HG02610 (cell line): ENCODE data around the gene TRIL.
A peak's percentile ranks its signal among the peaks of the same experiment; 100 is the strongest.

ENCODE experiments used
- ATAC-seq: cut with Tn5 transposase; IDR thresholded peaks from one replicate; pipeline ENCODE4 v1.9.1; 2021; ENCODE audit warnings: mild to moderate bottlenecking, moderate library complexity; ENCODE audit not compliant: unreplicated experiment

TRIL gene

DNA sequence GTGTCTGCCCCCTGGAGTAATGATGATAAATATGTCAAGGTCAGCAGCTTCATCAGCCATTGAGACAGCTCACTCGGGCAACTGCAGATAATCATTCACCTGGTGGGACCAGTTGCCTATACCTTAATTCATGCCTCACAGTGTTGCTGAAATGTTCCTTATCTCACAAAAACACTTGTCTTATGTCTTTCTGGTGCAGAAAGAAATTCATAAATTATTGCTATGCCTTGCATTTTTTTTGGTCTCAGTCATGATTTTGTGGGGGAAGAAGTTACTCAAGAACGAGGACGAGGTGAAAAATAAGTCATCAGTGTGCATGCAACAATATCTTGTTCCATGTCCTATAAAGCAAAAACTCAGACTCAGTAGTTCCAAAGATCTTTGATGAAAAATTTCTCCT is 16.0 kb downstream of the TRIL start:
- no peak for ATAC-seq

GRCh38 chr7:28941633-28942032 is 16.5 kb downstream of the TRIL start:
- no peak for ATAC-seq

- no peak for ATAC-seq
Observed at GRCh38 chr7:28940741-28941384, 17.3 kb downstream of the TRIL start.

DNA sequence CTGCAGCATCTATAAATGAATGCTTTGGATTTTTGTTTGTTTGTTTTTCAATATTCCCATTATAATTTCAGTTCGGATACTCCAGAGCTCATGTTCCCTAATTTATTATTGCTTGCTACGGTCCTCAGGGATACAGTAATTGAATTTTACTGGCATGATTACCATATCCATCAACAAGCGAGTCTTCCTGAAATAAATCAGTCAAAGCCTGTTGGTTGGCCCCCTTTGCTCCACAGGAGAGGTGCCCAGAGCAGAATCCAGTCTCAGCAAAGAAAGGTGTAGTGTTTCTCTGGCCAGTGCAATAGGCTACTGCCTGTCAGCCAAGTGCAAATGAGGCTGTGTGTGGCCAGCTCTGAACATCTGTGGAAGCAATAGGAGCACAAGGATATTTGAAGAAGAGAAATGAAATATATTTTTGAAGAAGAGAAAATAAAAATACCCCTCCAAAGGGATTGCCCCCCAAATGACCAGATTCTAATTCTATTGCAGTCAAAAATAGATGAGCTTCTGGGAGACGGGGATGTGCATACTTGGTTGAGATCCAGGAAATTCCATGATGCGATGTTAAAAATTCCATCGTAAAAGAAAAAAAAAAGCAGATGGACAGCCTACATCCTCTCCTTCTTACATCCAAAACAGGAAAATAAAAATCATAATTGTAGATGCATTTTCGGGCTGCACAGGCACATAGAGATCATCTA is 18.1 kb downstream of the TRIL start:
- no peak for ATAC-seq

- no peak for ATAC-seq
Observed at GRCh38 chr7:28939367-28939766, 18.8 kb downstream of the TRIL start.

DNA sequence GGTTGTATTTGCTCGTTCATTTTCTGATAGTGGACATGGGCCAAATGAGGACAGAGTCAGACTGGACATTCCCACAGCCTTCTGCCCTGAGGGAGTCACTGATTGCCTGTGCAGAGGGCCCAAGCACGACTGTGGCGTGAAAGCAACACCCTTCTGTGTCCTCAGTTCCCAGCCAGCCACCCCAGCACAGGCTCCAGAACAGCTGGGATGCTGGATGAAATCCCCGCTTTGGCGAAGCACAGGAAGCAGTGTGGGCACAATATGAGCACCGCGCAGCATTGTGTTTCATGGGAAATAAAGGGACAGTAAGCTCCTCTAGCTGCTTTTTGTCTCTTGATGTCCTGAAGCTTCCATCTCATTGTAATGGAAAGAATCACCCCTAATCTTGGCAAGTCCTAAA is 20.5 kb downstream of the TRIL start:
- no peak for ATAC-seq

- no peak for ATAC-seq
Observed at GRCh38 chr7:28937103-28937502, 21.0 kb downstream of the TRIL start.

DNA sequence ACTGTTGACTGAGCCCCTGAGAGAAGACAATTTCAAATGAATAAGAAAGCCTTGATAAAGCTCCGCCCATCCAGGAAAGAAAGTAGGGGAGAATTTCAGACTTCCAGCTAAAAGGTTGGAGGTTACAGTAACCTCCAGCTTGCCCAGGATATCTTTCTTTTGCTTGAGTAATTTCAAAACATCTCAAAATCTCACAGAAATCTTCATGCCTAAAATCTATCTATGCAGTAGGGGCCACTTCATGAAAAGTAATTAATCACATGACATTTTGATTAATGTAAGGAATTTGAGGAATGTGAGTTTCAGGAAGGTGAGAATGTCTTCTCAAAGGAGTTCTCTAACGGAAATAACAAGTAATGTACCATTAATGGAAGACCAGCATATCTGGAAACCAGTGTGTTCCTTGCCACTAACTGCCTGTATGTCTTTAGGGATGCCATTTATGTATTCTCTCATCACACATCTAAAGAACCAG is 24.2 kb downstream of the TRIL start:
- no peak for ATAC-seq

- ATAC-seq, result no peak
Observed at GRCh38 chr7:28931565-28931964, 26.6 kb downstream of the TRIL start.

- peak; percentile 88 for ATAC-seq
Observed at GRCh38 chr7:28926871-28927597, 31.1 kb downstream of the TRIL start.

- ATAC-seq, result no peak
Observed at GRCh38 chr7:28922624-28923331, 35.4 kb downstream of the TRIL start.

DNA sequence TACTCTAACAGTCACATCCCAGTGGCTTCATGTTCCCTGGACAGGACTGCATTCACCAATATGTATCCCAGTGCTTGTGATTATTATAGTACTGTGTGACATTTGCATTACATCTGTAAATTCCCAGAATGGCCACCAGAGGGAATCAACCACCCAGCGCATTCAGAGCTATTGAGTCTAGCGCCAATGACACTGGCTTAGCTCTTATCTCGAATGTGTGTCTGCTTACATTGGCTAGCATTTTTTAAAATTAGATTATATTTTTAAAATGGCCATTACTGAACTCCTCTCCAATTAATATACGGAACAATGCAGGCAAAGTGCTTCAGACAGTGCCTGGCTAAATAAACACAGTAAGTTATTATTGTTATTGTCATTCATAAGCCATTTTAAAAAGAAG is 36.3 kb downstream of the TRIL start:
- peak; percentile 77 for ATAC-seq

GRCh38 chr7:28920424-28920823 is 37.7 kb downstream of the TRIL start:
- no peak for ATAC-seq

- no peak for ATAC-seq
Observed at GRCh38 chr7:28919510-28919909, 38.6 kb downstream of the TRIL start.

DNA sequence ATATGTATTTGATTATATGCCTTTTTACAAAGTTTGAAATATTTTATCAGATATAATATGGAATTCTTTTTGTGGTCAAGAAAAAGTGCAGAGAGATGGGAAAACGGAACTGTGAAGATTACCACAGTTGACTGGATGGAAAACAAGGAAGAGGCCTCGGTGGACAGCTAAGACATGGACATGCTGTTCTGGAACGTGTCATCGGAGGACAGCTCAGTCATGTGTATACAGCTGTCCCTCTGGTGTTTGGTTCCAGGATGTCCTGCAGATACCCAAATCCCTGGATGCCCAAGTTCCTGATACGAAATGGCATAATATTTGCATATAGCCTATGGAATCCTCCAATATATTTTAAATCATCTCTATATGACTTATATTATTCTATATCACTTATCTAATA is 49.4 kb downstream of the TRIL start:
- ATAC-seq, result no peak

DNA sequence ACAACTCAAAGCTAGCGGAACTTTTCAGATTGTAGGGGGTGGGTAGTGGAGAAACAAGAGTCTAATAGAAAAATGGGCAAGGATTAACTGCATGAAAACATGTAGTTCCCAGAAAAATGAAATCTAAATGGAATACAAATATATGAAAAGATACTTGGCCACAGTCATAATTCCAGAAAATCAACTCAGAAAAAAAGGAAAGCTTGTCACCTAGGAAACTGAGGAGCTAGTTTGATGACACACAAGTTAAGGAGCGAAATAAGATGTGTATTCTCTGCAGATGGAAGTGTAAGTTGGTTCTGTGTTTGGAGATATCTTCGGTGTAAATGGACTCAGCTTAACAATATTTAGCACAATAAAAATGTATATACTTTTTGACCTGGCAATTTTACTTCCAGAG is 52.7 kb downstream of the TRIL start:
- no peak for ATAC-seq

GRCh38 chr7:28904578-28905048 is 53.5 kb downstream of the TRIL start:
- no peak for ATAC-seq

DNA sequence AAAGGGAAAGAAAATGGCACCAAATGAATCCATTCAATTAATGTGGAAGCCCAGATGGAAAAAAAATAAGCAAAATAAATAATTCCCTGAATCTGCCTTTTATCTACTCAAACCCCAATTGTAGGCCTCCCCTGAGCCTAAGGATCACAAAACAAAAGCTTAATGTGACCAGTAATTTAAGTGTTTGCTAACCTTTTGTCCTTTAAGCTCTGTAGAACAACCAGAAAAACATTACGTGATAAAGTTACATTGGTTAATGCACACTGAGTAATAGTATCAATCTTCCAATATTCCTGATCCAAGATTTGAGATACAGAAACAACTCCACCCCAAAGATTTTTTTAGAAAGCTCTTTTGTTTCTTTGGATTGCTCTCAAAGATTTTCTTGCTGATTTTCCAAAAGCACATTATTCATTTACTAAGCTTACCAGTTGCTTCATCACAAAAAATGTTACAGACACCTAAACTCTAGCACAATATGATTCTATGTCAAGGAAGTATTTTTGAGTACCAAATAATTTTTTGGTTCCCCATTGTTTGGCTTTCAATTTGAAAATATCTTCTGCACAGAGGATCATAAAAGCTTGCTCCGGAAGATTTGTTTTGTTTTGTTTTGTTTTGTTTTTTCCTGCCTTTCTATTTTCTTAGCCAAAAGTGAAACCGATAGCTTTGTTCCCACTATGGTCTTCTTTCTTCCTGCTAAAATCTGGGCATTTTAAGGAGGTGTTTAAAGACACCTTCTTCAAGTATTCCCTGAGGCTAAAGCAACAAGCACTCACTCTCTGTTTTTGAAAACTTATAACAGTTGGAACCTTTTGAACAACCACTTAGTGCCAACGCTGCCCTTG is 54.2 kb downstream of the TRIL start:
- ATAC-seq, result no peak
